Left lung (tissue), 10 donors: Measurements from ENCODE around the gene ZSCAN18. TPM values are rescaled to one million over a fixed set of nuclear protein-coding genes. Genes with fewer than 3 reads are reported as not detected.

Source experiments
- ATAC-seq: fragments of 200-7000 bp; cut with Tn5 transposase; one replicate; pipeline ENCODE4 v1.9.1; 2020; ENCODE audit warnings: moderate library complexity
- DNase-seq, 4 donors: peaks; one replicate each; pipeline ENCODE4 v3.0.0-alpha.2; 2013 to 2020
- H3K27ac ChIP-seq, 2 donors: fragments of 200-600 bp; sonication (generic) in 1 of 2; one replicate each; pipeline versions ENCODE4 v1.5.0 to v1.8.0; 2020 to 2021
- H3K27me3 ChIP-seq, 2 donors: fragments of 200-600 bp; sonication (generic) in 1 of 2; one replicate each; pipeline versions ENCODE4 v1.5.0 to v1.8.0; 2020 to 2021
- H3K36me3 ChIP-seq, 2 donors: fragments of 200-600 bp; sonication (generic) in 1 of 2; one replicate each; pipeline versions ENCODE4 v1.5.0 to v1.8.0; 2020 to 2021
- H3K4me1 ChIP-seq, 2 donors: fragments of 200-600 bp; one replicate each; pipeline ENCODE4 v1.8.0; 2021
- H3K4me3 ChIP-seq, 2 donors: fragments of 200-600 bp; sonication (generic) in 1 of 2; one replicate each; pipeline versions ENCODE4 v1.5.0 to v1.8.0; 2020 to 2021; ENCODE audit warnings: mild to moderate bottlenecking in 1 of 2
- H3K9me3 ChIP-seq, 2 donors: fragments of 200-600 bp; sonication (generic) in 1 of 2; one replicate each; pipeline versions ENCODE4 v1.5.0 to v1.8.0; 2020 to 2021
- CTCF ChIP-seq, 2 donors: fragments of 200-600 bp; sonication (generic) in 1 of 2; IDR thresholded peaks; one replicate each; pipeline versions ENCODE4 v1.5.0 to v1.8.0; 2021; ENCODE audit warnings: antibody characterized with exemption in 2 of 2
- intact Hi-C, 2 donors: fragments of 100-400 bp; cut with DNase I; formaldehyde crosslinking; loops; one replicate each; pipeline versions ENCODE4 v1.11.2 to v1.14.2; 2022
- polyA plus RNA-seq, 6 donors: library from polyadenylated mRNA; unstranded; fragments of 120-200 nt; gene quantifications; one replicate each; pipeline ENCODE4 v1.2.1, GENCODE V29; 2013; ENCODE audit not compliant: insufficient read length in 6 of 6
- total RNA-seq, 2 donors: library from RNA; stranded (reverse); fragmentation: NEBNext Ultra II Directional; extraction: Animal tissue kit (Norgen Biotek cat#: 25700); gene quantifications; one replicate each; pipeline ENCODE4 v1.2.1, GENCODE V29; 2021
- donor health status: DM: no; HTN: yes; CAD: no.
- donor health status: DM: no; HTN: no; CAD: no.

The ZSCAN18 gene
- total and polyA plus RNA-seq, 8 donors: 32.7 to 91.1 (median 80.8) TPM

DNA sequence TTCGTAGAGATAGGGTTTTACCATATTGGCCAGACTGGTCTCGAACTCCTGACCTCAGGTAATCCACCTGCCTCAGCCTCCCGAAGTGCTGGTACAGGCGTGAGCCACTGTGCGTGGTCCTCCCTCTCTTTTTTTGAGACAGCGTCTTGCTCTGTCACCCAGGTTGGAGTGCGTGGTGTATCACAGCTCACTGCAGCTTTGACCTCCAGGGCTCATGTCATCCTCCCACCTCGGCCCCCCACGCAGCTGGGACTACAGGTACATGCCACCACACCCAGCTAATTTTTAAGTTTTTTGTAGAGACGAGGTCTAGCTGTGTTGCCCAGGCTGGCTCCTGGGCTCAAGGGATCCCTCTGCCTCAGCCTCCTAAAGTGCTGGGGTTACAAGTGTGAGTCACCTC is 18.2 kb downstream of the ZSCAN18 start:
- no peaks in the 10 kb centered on the region for H3K27me3 ChIP-seq
- H3K27ac ChIP-seq: no peak overlapping the region
- no peaks in the 10 kb centered on the region for H3K4me1 ChIP-seq
- intact Hi-C loops: no loop called here
- TF ChIP-seq CTCF (IDR thresholded peaks at IDR 0.05): no peak
- H3K9me3 ChIP-seq: peaks cover 4 to 98% of the 10 kb centered on the region in 2 donors
- H3K4me3 ChIP-seq: no peak overlapping the region
- peaks cover 0 to 14% of the 10 kb centered on the region in 2 donors for H3K36me3 ChIP-seq
- ATAC-seq: no peak
- DNase-seq: no peak

- ATAC-seq (no peak), DNase-seq (no peak)
- Histone ChIP-seq H3K36me3 (peaks cover 0 to 47% of the 10 kb centered on the region in 2 donors), H3K27me3 (no peaks in the 10 kb centered on the region), H3K4me1 (no peaks in the 10 kb centered on the region), H3K9me3 (peaks cover 0 to 99% of the 10 kb centered on the region in 2 donors), H3K4me3 (no peak overlapping the region), H3K27ac (no peak overlapping the region)
- intact Hi-C loops: no loop called here
- TF ChIP-seq CTCF (IDR thresholded peaks at IDR 0.05): no peak
These were observed 30.7 kb downstream of the ZSCAN18 start for GRCh38 chr19:58067240-58067912.

GRCh38 chr19:58063712-58064111 is 34.3 kb downstream of the ZSCAN18 start:
- Histone ChIP-seq H3K27ac (no peak overlapping the region), H3K36me3 (peaks cover 0 to 42% of the 10 kb centered on the region in 2 donors), H3K4me1 (no peaks in the 10 kb centered on the region), H3K4me3 (no peak overlapping the region), H3K27me3 (peaks cover 0 to 8% of the 10 kb centered on the region in 2 donors), H3K9me3 (peaks cover 0 to 96% of the 10 kb centered on the region in 2 donors)
- intact Hi-C loops: no loop called here
- ATAC-seq (no peak), DNase-seq (no peak)
- no peak for TF ChIP-seq CTCF (IDR thresholded peaks at IDR 0.05)

DNA sequence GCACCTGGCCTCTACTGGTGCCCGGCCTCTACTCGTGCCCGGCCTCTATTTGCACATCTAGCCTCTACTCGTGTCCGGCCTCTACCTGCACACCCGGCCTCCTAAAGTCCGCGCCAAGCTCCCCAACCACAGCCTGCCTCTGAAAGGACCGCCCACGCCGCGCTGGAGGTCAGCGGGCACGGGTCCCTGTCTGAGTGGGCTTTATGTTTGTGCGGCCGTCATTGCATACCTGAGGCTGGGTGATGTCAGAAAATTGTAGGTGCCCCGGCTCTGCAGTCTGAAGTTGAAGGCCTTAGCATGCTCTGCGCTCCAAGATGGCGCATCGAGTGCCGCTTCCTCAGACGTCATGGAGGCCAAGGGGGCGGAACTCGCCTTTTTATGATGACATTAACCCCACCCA is 37.8 kb downstream of the ZSCAN18 start:
- Histone ChIP-seq H3K4me1 (no peaks in the 10 kb centered on the region), H3K36me3 (peaks cover 0 to 9% of the 10 kb centered on the region in 2 donors), H3K27me3 (peaks cover 0 to 8% of the 10 kb centered on the region in 2 donors), H3K9me3 (peaks cover 0 to 88% of the 10 kb centered on the region in 2 donors), H3K27ac (no peak overlapping the region), H3K4me3 (peak overlapping the region in 1 of 2 donors; percentile 55)
- intact Hi-C loops: no loop called here
- no peak for TF ChIP-seq CTCF (IDR thresholded peaks at IDR 0.05)
- no peak for DNase-seq
- ATAC-seq: no peak

DNA sequence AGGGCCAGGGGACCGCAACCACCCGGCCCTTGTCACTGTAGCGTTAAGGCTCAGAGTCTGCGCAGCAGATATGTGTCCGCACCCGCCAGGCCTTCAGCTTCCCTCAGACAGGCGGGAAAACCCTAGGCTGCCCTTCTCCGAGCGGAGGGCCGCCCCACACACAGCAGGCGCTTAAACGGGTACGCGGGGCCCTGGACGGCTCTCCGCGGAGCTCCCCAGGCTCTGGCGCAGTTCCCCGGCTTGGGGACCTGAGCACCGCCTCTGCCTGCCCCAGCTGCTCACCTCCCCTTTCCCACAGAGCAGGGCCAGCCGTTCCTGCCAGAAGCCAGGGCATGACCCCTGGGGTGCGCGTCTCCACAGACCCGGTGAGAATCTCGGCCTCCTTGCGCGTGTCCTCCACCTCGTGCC is 38.4 kb downstream of the ZSCAN18 start:
- H3K36me3 ChIP-seq: peaks cover 0 to 3% of the 10 kb centered on the region in 2 donors
- ATAC-seq (no peak), DNase-seq (no peak)
- intact Hi-C loops: no loop called here
- H3K27me3 ChIP-seq: peaks cover 0 to 8% of the 10 kb centered on the region in 2 donors
- TF ChIP-seq CTCF (IDR thresholded peaks at IDR 0.05): no peak
- no peaks in the 10 kb centered on the region for H3K4me1 ChIP-seq
- peak overlapping the region; percentile 83 to 90 for H3K27ac ChIP-seq
- H3K9me3 ChIP-seq: peaks cover 0 to 83% of the 10 kb centered on the region in 2 donors
- peak overlapping the region; percentile 54 to 55 for H3K4me3 ChIP-seq
